ENCODE results near the gene RBM23.
"Not testable (repeated sequence)": the region's sequence is repeated elsewhere in the genome, so short reads cannot be mapped to it uniquely, and the experiment has no call there.

The RBM23 gene

DNA sequence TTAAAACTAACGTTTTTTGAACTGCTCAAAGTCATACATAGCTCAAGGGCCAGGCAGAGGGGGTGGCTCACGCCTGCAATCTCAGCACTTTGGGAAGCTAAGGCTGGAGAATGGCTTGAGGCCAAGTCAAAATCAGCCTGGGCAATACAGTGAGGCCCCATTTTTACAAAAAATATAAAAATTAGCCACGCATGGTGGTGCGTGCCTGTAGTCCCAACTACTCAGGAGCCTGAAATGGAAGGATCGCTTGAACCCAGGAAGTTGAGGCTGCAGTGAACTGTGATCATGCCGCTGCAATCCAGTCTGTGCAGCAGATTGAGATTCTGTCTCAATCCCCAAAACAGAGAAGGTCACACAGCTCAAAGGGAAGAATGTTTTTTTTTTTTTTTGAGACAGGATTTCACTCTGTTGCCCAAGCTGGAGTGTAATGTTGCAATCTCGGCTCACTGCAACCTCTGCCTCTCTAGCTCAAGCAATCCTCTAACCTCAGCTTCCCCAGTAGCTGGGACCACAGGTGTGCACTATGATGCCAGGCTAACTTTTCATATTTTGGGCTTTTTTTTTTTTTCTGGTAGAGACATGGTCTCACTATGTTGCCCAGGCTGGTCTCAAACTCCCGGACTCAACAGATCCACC, 2.9 kb downstream of the RBM23 start:
- no peak for DNase-seq

DNA sequence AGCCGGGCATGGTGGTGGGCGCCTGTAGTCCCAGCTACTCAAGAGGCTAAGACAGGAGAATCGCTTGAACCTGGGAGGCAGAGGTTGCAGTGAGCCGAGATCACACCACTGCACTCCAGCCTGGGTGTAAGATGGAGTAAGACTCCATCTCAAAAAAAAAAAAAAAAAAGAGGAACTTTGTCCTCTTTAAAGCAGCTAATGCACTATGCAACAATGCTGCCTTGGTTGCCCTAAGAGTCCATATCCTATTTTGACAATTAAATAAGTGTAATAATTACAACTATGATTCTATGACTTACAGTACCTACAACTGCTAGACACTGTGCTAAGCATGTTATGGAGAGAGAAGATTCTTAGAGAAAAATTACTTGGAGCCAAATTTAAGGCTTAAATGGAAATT, 4.1 kb downstream of the RBM23 start:
- not testable (repeated sequence) for DNase-seq

DNA sequence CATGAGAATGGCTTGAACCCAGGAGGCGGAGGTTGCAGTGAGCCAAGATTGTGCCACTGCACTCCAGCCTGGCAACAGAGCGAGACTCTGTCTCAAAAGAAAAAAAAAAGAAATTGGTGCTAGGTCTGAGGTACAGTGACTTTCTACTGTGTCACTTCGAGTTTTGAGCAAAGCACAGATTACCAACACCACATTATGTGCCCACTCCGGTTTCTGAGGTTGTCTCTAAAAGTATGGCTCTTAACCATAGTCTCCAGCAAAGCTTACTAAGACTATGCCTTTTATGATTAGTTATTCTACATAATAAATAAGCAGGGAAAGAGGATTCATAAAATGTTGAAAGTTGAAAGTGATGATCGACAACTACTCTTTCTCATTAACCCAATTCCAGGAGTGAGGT, 8.0 kb downstream of the RBM23 start:
- no peak for DNase-seq

DNA sequence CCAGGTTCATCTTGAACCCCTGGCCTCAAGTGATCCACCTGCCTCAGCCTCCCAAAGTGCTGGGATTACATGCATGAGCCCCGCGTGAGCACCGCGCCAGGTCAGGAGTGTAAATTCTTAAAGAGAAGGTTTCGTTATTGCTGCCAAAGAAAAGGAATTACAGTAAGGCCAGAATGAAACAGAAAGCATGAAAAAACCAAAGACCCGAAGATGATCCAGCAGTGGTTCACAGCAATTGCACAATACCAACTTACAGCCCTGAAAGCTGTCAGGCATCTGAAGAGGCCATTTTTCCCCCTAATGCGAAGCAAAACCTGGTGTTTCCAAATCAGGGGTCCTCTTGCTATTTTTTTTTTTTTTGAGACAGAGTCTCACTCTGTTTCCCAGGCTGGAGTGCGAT, 10.3 kb downstream of the RBM23 start:
- DNase-seq: no peak

DNA sequence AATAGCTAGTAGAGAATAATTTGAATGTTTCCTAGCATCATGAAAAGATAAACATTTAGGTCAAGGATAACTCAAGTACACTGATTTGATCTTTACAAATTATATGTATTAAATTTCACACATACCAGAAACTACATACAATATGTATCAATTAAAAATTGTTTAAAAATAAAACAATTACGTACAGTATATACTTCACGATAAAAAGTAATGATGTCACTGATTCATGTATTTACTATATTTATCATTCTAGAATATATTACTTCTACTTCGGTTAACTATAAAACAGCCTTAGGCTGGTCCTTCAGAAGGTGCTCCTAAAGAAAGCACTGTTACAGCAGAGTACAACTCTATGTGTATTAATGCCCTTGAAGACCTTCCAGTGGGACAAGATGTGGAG, 11.5 kb downstream of the RBM23 start:
- no peak for DNase-seq

DNA sequence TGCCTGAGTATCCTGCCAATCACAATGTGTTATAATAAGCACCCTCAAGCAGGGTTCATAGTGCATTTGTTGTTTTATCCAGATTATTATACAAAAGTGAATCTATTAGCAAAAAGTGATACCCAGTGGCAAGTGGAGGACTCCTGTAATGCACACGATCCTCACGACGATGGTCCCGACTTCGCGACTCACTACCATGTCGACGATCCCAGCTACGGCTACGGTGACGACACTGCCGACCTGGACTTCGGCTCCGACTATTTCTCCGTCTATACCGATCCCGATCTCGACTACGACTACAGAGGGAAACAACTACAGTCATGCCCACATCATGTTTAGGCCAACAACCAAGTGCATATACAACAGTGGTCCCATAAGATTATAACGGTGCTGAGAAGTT, 12.9 kb downstream of the RBM23 start:
- DNase-seq: no peak

DNA sequence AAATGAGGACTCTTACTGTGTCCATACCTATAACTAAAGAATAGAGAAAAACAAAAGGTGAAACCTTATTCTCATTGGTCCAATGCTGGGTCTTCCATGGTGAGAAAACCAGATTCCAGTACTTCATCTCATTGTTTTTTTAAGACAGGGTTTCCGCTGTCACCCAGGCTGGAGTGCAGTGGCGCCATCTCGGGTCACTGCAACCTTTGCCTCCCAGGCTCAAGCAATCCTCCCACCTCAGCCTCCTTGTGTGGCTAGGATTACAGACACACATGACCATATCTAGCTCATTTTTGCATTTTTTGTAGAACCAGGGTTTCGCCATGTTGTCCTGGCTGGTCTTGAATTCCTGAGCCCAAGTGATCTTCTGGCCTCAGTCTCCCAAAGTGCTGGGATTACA, 13.3 kb downstream of the RBM23 start:
- no peak for DNase-seq

DNA sequence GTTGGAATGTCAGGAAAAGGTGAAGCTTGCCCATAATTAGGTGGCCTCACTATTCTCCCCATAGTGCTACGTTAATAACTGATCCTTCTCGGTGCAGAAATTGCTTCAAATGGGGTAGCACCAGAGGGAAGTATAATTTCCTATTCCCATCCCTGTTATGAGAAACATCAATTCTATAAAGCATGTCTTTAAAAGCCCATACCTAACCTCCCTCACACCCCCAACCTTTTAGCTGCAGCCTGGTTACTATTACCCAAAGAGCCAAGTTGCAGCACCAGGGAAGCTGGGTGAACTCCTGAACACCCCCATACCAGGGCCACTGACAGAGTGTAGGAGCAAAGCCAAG, 15.2 kb downstream of the RBM23 start:
- no peak for DNase-seq

DNA sequence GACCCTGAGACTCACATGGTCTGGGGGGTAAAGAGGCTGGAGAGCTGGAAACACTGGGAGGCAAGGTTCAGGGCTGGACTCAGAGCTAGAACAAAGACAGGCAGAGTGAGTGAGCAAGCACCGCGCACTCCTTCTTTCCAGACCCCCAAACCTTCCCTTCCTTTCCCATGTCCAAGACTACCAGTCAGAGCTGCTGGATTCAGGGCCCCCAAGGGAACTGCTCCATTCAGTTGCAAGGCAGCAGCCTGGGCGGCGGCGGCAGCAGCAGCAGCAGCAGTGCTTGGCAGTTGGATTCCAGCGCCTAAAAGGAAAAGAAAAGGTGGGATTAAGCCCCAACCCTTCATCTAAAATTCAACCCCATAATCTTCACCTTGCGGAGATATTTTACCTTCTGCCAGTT, 17.1 kb downstream of the RBM23 start:
- no peak for DNase-seq

DNA sequence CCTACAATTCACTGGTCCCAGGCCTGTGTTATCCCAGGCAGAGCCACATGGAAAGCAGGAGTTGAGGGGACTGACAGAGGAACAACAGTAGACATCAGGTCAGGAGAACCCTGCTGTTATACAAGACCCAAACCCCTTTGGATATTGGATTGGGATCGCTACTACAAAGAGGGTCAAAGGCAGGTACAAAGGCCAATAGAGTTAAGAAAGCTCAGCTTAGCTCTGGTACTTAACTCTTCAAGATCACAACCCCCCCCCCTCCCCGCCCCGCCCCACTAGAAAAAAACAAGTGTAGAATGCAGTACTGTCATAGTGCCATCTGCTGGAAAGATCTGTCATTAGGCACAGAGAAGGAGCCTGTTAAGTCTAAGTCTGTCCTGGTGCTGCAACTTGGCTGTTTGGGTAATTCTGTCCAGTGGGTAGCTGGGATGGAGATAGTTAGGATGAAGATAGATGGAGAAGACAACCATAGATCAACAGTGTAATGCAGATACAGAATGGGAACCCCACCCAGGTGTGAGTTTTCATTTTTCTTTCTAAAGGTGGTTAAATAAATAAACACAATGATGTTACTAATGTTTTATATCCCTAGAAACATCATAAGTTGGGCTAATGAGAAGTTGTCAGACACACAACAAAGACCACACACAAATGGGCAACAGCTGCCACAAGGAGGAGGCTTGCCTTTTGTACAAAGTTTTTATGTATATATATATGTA, 18.7 kb downstream of the RBM23 start:
- peak in 1 of 2 experiments; percentile 50 for DNase-seq

DNA sequence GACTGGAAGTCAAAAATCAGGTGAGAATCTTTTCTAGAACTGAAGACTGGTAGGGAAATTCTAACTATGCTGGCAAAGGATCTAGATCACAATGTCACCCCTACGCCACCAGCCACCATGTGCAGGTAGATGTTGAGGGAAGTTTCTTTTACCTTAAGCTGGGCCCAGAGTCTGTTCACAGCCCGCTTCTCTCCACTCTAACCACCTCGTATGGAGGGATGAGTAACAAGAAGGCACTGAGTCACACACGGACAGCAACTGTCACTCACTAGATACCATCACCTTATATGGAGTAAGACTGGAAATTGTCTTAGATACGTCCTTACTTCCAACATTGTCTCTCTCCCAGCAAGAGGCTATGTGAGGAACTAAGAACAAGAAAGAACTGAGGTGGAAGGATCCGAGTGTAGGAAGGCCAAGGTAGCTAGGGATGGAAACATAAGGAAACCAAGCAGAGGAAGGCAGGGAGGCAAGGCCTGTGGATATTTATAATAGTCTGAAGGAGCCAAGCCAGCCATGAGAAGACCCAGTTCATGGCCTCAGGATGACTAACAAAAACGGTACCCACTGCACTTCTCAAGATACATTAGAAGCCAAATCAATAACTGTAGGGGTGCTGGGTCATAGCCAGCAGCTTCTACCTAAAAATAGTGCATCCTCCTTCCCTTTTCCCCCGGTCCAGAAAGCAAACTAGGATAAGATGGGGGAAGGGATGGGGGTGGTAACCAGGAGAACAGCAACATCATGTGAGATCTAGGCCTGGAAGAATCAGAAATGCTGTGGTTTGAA, 20.5 kb downstream of the RBM23 start:
- no peak for DNase-seq

DNA sequence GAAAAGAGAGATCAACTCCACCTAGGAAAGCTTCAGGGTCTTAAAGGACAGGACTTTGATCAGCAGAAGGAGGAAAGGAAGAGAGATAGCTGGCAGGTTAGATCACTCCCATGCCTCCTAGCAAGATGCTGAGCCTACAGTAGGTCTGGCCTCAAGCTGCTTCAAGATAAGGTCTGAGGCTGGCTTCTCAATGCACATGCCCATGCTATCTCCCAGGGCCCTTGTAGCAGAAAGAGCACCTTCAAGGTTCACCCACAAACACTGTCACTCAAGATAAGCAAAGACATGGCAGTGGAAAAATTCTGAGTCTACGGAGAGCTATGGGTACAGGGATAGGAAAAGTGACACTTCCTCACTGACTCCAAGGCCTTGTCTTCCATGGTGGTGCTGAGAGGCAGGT, 21.6 kb downstream of the RBM23 start:
- DNase-seq: no peak

DNA sequence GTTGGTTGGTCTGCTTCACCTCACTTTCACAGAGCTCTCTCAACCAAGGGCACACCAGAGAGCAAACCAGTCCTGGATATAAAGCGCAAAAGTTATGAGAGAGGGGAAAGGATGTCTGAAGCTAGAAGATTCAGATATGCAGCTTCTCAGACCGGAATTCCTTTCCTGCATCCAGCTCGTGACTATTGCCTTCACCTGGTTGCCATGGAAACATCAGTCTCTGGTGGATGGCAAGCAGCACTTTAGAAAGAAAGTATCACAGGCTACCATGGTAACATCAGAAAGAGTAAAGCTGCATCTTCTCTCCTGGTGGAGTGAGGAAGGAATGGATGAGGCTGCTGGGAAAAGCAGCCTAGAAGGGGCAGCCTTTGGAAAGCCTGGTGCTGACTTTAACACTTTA, 22.2 kb downstream of the RBM23 start:
- no peak for DNase-seq

DNA sequence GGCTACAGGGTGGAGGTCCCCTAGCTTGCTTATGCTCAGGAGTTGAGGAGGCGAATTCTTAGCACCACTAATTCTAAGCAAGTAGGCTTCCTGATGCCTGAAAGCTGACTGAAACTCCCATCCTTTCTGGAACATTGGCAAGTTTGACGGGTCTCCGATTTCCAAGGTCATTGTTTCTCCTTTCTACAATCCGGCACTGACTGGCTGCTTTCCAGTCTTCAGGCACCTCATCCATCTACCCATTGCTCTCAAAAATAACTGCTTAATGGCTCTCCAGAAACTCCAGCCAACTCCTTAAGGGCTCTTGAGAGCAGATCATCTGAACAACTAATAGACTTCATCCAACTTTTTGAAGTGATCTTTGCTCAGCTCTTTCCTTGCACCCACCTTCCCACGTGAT, 22.6 kb downstream of the RBM23 start:
- no peak for DNase-seq

DNA sequence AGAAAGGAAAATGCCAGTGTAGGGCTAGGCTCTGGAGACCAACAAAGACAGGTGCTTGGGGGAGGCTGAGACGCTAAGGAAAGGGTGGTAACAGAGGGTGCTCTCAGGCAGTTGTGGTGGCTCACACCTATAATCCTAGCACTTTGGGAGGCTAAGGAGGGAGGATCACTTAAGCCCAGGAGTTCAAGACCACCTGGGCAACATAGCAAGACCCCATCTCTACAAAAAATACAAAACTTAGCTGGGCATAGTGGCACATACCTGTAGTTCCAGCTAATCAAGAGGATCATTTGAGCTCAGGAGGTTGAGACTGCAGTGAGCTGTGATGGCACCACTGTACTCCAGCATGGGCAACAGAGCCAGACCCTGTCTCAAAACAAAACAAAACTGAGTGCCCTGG, 23.5 kb downstream of the RBM23 start:
- no peak for DNase-seq

DNA sequence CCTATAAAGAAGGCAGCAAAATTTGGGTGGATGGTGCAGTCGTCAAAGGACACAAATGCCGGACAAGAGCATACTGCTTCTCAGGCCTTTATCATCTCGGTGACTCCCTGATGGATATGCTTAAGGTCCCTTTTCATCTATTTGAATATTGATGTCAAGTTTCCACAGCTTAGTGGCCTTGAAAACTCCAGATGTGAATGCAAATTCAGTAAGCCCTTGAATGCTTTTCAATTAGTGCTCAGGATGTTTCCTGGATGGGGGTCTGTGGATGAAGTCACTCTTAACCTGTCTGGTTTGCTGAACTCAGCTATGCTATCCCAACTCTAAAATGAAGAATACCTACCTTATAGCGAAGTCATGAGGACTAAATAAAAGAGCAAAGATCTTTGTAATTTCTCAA, 25.2 kb downstream of the RBM23 start:
- no peak for DNase-seq

DNA sequence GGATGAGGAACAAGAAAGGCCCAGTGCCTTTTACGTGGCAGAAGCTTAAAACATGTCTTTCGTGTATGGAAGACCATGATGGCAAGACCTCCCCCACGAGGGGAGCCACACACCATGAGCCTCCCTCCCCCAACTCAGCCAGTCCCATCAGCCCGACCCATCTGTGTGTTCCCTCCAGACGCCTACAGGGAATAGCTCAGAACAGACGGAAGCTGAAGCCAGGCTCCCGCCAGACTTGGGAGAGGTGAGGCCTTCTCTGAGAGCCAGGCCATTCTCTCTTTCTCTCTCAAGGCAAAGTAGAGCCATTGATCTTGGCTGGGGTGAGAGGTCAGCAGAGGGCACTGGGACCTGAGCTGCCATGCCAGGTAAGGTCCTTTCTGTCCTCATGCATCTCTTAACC, 26.5 kb downstream of the RBM23 start:
- DNase-seq: no peak

DNA sequence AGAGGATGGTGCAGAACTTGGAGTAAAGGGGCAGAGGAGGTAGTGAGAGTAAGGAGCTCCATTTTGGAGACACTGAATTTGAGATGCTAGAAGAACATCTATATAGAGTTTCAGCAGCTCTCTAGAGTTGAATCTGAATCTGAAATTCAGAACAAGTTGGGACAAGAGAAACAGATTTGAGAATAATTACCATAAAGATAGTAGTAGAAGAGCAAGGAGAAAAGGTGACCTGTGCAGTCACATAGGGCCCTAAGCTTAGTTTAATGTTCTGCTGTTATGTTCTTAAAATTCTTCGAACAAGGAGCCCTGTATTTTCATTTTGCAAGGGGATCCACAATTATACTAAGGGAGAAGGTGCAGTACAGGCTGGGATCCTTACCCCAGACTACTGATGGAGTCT, 28.5 kb downstream of the RBM23 start:
- DNase-seq: no peak

DNA sequence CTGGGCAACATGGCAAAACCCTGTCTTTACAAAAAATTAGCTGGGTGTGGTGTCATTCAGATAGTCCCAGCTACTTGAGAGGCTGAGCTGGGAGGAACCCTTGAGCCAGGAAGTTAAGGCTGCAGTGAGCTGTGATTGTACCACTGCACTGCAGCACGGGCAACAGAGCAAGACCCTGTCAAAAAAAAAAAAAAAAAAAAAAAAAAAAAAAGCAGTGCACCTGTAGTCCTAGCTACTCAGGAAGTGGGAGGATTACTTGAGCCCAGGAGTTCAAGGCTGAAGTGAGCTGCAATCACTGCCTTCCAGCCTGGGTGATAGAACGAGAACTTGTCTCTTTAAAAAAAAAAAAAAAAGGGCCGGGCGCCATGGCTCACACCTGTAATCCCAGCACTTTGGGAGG, 30.3 kb downstream of the RBM23 start:
- no peak for DNase-seq

DNA sequence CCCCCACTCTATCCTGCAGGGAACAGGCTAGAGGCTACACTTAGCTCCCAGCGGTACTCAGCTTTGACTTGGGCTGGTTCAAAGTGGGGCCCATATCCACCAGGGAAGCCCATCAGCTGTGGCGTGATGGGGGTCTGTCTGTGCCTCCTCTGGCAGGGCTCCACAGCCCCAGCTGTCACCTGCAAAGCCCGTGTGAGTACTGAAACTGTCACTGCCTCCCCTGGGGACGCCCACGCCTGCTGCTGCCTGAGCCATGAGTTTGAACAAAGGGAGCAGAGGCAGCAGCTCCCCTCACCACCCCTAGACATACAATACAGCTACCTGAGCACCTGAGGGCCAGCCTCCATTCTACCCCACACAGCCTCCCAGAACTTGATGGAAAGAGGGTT, 31.0 kb downstream of the RBM23 start:
- DNase-seq: no peak

DNA sequence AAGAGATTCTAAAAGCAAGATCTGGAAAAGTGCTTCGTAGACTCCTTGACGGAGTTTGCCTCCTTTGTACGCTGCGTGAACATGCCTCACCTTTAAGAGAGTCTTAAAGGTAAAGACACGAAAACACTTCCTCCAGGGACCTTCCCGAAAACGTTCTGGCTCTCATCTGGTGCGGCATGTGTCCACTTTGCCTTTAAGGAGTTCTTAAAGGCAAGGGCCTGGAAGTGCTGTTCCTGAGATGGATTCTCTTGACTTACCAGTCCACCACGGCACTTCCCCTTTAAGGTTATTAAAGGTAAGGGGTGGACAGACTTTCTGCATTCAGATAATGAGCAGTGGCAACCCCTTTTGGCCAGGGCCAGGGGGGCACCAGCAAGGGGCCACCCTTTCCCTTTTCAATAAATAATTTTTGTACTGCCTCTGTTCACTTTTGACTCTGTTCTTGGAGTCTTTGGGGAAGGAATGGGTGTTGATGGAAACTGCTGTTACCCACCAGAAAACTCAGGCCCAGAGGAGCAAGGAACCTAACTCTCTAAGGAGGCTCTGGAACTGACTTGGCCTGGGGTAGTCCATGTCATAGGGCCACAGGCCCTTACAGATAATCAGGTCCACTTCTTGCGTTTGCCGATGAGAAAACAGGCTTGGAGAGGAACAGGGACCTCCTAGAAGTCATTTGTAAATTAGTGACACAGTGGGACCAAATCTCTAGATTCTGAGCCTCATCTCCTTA, 31.5 kb downstream of the RBM23 start:
- peak; percentile 60 to 65 for DNase-seq

DNA sequence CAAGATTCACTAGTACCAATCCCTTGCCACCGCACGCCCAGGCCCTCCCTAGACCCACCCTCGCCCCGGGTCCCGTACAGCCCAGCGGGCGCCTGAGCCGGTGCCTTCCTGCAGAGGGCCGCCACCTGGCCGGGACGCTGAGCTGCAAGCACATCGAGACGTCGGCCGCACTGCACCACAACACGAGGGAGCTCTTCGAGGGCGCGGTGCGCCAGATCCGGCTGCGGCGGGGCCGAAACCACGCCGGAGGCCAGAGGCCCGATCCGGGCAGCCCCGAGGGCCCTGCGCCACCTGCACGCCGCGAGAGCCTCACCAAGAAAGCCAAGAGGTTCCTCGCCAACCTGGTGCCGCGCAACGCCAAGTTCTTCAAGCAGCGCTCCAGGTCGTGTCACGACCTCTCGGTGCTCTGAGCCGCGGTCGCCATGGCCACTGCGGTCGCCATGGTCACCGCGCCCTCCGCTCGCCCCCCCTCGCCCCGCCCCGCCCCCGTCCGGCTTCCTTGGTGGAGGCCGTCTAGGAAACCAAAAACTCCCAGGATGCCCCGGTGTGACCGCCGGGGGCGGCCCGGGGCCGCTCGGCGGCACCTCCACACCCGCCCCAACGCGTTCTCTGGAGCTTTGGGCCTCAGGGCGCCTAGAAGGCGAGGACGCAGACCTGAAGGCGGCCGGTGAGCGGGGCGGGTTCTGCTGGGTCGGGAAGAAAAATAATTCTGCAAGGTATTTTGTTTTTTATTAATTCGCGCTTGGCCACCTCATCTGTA, 32.3 kb downstream of the RBM23 start:
- peak; percentile 59 to 81 for DNase-seq

DNA sequence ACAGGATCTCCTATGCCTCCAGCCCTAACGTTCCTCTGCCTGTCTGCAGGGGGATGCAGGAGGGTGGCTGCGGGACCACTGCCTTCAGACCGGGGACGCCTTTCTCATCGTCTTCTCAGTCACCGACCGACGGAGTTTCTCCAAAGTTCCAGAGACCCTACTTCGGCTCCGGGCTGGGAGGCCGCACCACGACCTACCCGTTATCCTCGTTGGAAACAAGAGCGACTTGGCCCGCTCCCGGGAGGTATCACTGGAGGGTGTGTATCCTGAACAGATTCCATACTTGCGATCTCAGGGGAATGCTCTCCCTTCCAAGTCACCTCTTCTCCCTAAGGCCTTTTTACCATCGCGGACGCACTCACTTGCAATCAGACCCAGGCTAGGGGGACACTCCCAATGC, 33.0 kb downstream of the RBM23 start:
- DNase-seq: no peak

Measured in NCI-H526 (cell line).